GM12878 (cell line): Measurements from ENCODE around the gene LCE3C.
A peak's percentile ranks its signal among the peaks of the same experiment; 100 is the strongest.

ENCODE experiments used
- CTCF ChIP-seq, 3 experiments: IDR thresholded peaks in 2 of 3; conservative IDR thresholded peaks in 1 of 3; 2 replicates each; pipeline ENCODE4 v1.5.1; 2011; ENCODE audit warnings: low read depth in 3 of 3, low read length in 3 of 3, mild to moderate bottlenecking in 3 of 3, control low read depth in 2 of 3, moderate library complexity in 2 of 3, inconsistent platforms in 1 of 3, mixed read lengths in 1 of 3; ENCODE audit not compliant: control insufficient read depth in 2 of 3, insufficient read depth in 1 of 3; ENCODE audit errors: extremely low read depth in 1 of 3
- E2F4 ChIP-seq: IDR thresholded peaks from 2 replicates; pipeline ENCODE4 v1.6.1; 2012; ENCODE audit warnings: low read depth, low read length, improper control_type of control experiment
- NRF1 ChIP-seq: conservative IDR thresholded peaks from 2 replicates; pipeline ENCODE4 v1.6.1; 2011; ENCODE audit warnings: mild to moderate bottlenecking, low read depth, low read length, improper control_type of control experiment
- RELB ChIP-seq: fragments of 450-650 bp; IDR thresholded peaks from 2 replicates; pipeline ENCODE4 v1.6.1; 2017; ENCODE audit warnings: low read depth, mild to moderate bottlenecking, moderate library complexity
- RUNX3 ChIP-seq: IDR thresholded peaks from 2 replicates; pipeline ENCODE4 v1.6.1; 2012; ENCODE audit warnings: low read length, inconsistent platforms
- TCF12 ChIP-seq: IDR thresholded peaks from 2 replicates; pipeline ENCODE4 v1.6.1; 2011; ENCODE audit warnings: low read depth, mild to moderate bottlenecking, low read length
- ZZZ3 ChIP-seq: IDR thresholded peaks from 2 replicates; pipeline ENCODE4 v1.6.1; 2011; ENCODE audit warnings: low read depth; ENCODE audit not compliant: control insufficient read depth, insufficient read length

GRCh38 chr1:152577168-152577567 is 22.9 kb upstream of the LCE3C start:
- TF ChIP-seq NRF1 = no peak
- no peak for TF ChIP-seq RELB
- no peak for TF ChIP-seq TCF12
- no peak for TF ChIP-seq E2F4
- no peak for TF ChIP-seq ZZZ3
- no peak for TF ChIP-seq CTCF (IDR thresholded peaks at IDR 0.05 in 2 of 3, conservative IDR thresholded peaks at IDR 0.05 in 1 of 3; ENCODE audit: control insufficient read depth in 2 of 3, extremely low read depth in 1 of 3, insufficient read depth in 1 of 3, low read depth in 3 of 3, low read length in 3 of 3)
- TF ChIP-seq RUNX3 = peak; percentile 85
